Lower leg skin (tissue), 4 donors: ENCODE results near the gene KITLG. TPM values are rescaled to one million over a fixed set of nuclear protein-coding genes. Genes with fewer than 3 reads are reported as not detected.

ENCODE experiments used
- DNase-seq, 2 donors: peaks; one replicate each; pipeline ENCODE4 v3.0.0-alpha.2; 2019; ENCODE audit warnings: low spot score in 2 of 2
- H3K4me3 ChIP-seq: fragments of 200-600 bp; sonication (generic); 2 replicates; pipeline ENCODE4 v1.5.1; 2017; ENCODE audit warnings: mild to moderate bottlenecking, low read depth; ENCODE audit not compliant: poor library complexity, severe bottlenecking
- POLR2A ChIP-seq, 2 donors: fragments of 450-650 bp; IDR thresholded peaks; one replicate each; pipeline ENCODE4 v1.6.1; 2016 to 2017; ENCODE audit warnings: antibody characterized with exemption in 2 of 2, mild to moderate bottlenecking in 1 of 2, moderate library complexity in 1 of 2
- WGBS, 2 donors: methylation state at CpG; one replicate each; pipeline ENCODE4 v1.1.5; 2018; 5-methylcytosine and 5-hydroxymethylcytosine counted together
- intact Hi-C: fragments of 100-400 bp; cut with DNase I; formaldehyde crosslinking; loops from one replicate; pipeline ENCODE4 v1.15.0; 2023; ENCODE audit warnings: low total_unique reads
- total RNA-seq, 4 donors: library from RNA; depleted of rRNA; stranded (reverse); fragments of >200 nt; gene quantifications; one replicate each; pipeline ENCODE4 v1.1.0, GENCODE V29; 2016
- TF ChIP-seq, protein P1 (sequence below), 3 donors: fragments of 450-650 bp; IDR thresholded peaks; one replicate each; pipeline ENCODE4 v1.5.1; 2016; ENCODE audit warnings: antibody characterized with exemption in 3 of 3, mild to moderate bottlenecking in 3 of 3, moderate library complexity in 2 of 3

Gene KITLG
- total RNA-seq, 4 donors from 2014 or later, result 5.5 to 12.0 (median 7.6) TPM

DNA sequence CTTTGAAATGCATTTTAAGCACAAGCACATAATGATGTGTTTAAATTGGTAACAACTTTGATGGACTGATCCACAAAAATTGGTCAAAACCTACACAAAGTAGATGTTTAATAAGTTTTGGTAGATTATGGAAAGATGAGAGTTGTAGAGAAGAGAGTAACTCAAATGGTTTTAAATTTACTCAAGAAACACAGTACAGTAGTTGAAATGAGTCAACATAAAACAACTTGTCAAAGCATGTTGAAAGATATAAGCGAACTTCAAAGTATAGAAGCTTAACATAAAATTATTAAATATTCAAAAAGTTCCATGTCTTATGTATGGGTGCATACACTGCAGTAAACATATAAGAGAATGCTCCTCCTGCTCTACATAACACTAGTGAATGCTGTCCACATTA, 49.4 kb downstream of the KITLG start:
- DNase-seq, result no peak
- H3K4me3 ChIP-seq, result no peak overlapping the region
- 53 to 56% methylated on average over 1 of the region's 1 CpG for WGBS, 2 donors
- intact Hi-C loops, result no loop called here
- TF ChIP-seq, protein P1, sequence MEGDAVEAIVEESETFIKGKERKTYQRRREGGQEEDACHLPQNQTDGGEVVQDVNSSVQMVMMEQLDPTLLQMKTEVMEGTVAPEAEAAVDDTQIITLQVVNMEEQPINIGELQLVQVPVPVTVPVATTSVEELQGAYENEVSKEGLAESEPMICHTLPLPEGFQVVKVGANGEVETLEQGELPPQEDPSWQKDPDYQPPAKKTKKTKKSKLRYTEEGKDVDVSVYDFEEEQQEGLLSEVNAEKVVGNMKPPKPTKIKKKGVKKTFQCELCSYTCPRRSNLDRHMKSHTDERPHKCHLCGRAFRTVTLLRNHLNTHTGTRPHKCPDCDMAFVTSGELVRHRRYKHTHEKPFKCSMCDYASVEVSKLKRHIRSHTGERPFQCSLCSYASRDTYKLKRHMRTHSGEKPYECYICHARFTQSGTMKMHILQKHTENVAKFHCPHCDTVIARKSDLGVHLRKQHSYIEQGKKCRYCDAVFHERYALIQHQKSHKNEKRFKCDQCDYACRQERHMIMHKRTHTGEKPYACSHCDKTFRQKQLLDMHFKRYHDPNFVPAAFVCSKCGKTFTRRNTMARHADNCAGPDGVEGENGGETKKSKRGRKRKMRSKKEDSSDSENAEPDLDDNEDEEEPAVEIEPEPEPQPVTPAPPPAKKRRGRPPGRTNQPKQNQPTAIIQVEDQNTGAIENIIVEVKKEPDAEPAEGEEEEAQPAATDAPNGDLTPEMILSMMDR (IDR thresholded peaks at IDR 0.05), result no peak
- no peak for TF ChIP-seq POLR2A (IDR thresholded peaks at IDR 0.05)

DNA sequence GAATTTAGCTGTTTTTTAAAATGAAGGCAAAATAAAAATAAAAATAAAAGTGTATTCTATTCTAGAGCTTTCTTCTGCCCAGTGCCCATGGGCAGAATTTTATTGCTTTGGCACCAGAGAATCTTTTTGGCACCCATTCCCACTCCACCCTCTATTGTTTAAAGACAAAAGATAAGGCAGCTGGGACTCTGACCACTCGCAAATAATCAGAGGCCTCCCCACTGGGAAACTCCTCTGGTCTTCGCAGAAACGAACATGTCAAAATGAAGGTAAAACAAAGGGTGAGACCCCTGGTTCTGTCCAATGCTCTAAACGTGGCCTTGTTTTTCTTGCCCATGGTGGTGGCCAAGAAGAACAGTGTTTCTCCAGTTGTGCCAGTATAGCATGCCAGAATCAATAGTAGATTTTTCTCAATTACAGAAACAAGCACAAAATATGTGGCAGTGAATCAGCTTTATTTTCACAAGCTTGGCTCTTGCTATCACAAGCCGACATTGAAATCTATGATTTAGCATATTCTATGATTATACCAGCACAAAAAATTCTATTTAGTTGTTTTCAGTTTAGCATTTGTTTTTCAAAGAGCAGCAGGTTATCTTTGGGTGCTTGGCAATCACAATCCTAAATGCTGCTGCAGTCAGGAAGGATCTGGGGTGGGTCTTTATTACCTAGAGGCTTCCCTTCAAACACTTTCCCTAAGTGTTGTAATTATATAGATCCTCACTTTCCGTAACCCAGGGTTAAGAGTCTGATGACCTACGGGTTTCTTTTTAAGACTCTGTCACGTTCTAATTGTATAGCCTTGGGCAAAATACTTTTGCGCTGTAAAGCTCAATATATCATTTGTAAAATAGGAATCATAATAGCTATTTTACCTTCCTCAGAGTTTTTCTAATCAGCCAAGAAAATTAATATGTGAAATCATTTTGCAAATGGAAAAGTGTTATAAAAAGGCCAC, 50.5 kb downstream of the KITLG start:
- TF ChIP-seq, protein P1 (IDR thresholded peaks at IDR 0.05), result no peak
- no peak for TF ChIP-seq POLR2A (IDR thresholded peaks at IDR 0.05)
- WGBS, 2 donors, result 34 to 37% methylated on average over 9 of the region's 9 CpGs
- intact Hi-C loops, result no loop called here
- no peak for DNase-seq
- H3K4me3 ChIP-seq, result no peak overlapping the region

DNA sequence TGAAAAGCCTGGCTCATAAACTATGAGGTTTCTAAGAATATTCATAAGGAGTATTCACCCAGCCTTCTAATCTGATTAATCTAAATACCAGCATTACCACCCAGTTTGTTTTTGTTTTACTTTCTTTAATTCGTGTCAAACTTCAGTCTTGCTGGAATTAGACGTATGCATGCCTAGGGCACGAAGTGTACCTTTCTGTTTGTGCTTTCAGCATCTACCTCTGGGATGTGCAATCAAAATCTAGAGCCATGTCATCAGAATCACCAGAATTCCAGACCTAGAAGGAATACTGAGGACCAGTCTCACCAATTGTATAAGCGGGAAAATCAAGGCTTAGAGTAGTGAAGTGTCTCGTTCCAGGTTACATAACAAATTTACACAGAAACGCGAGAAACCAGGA, 57.3 kb downstream of the KITLG start:
- no peak for DNase-seq
- intact Hi-C loops, result no loop called here
- no peak for TF ChIP-seq POLR2A (IDR thresholded peaks at IDR 0.05)
- TF ChIP-seq, protein P1 (IDR thresholded peaks at IDR 0.05), result no peak
- 78 to 85% methylated on average over 7 of the region's 7 CpGs for WGBS, 2 donors
- no peak overlapping the region for H3K4me3 ChIP-seq

DNA sequence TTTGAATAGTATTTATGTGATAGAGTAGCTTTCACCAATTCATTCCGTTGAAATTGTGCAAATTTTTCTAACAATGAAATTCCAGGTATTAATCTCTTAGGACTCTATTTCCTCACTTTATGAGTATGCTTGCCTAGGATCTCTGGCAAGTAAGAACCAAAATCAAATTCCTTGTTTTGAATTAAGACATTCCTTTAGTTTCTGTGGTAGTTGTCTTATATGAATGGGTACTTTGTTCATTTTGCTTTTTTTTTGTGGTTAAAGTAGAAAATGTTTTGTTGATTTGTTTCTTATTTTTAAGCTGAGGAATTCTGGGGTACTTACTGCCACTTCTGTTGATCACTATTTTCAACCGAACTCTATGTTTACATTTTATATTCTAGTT, 59.8 kb downstream of the KITLG start:
- WGBS, 2 donors, result 58 to 59% methylated on average over 2 of the region's 2 CpGs
- H3K4me3 ChIP-seq, result no peak overlapping the region
- TF ChIP-seq, protein P1 (IDR thresholded peaks at IDR 0.05), result no peak
- TF ChIP-seq POLR2A (IDR thresholded peaks at IDR 0.05), result no peak
- intact Hi-C loops, result no loop called here
- no peak for DNase-seq

DNA sequence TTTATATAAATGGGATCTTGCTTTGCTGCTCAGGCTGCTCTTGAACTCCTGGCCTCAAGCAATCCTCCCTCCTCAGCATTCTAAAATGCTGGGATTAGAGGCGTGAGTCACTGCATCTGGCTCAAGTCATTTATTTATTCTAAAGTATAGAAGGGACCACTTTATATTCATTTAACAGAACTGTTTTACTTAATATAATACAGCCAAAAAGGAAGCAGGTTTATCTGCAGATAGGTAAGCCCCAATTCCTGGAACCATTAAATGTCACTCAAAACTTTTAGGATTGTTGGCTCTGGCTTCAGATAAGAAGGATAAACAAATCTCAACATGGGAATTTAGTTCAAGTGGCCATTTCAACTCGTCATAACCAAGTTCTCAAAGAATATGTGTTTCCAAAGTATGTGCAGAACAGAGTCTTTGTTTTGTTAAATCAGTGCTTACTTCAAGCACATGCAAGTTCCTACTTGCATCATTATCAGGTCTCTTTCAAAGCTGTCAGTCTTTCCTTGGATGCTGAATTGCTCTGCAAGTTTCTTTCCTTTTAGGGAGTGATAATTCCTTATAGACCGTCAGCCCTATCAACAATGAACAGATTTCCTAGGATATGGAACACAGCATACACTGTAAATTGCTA, 60.4 kb downstream of the KITLG start:
- no peak for TF ChIP-seq POLR2A (IDR thresholded peaks at IDR 0.05)
- TF ChIP-seq, protein P1 (IDR thresholded peaks at IDR 0.05), result no peak
- intact Hi-C loops, result no loop called here
- DNase-seq, result no peak
- H3K4me3 ChIP-seq, result no peak overlapping the region
- WGBS, 2 donors, result 40 to 43% methylated on average over 3 of the region's 3 CpGs
